Activated B cell treated with CpG ODN at 0.5 μM for 24 hours (primary cell): Measurements from ENCODE around the gene CRYBG3. TPM values are rescaled to one million over a fixed set of nuclear protein-coding genes. Genes with fewer than 3 reads are reported as not detected.

Experiments used
- ATAC-seq: fragments of 200-7000 bp; cut with Tn5 transposase; one replicate; pipeline ENCODE4 v1.10.0; 2021; ENCODE audit warnings: low read depth, mild to moderate bottlenecking, moderate library complexity
- CTCF ChIA-PET: fragments of 350-600 bp; sonication (Branson Sonifier 250); formaldehyde crosslinking; loops from one replicate; lab custom pipeline; 2021; ENCODE audit warnings: antibody characterized with exemption; lab: Charles Lee
- POLR2A ChIA-PET: fragments of 350-600 bp; sonication (Branson Sonifier 250); formaldehyde crosslinking; loops from one replicate; lab custom pipeline; 2021; ENCODE audit warnings: antibody characterized with exemption; lab: Charles Lee
- DNase-seq: peaks from one replicate; pipeline ENCODE4 v3.0.0; 2022
- H3K27ac Mint-ChIP-seq: one replicate; pipeline ENCODE4 v1.8.0; 2020; ENCODE audit warnings: mixed read lengths
- H3K27me3 Mint-ChIP-seq: one replicate; pipeline ENCODE4 v1.8.0; 2021; ENCODE audit warnings: mixed read lengths
- H3K36me3 Mint-ChIP-seq: one replicate; pipeline ENCODE4 v1.8.0; 2021; ENCODE audit warnings: low read depth, mixed read lengths
- H3K4me1 Mint-ChIP-seq: one replicate; pipeline ENCODE4 v1.8.0; 2021; ENCODE audit warnings: mixed read lengths
- H3K4me3 Mint-ChIP-seq: one replicate; pipeline ENCODE4 v1.8.0; 2020; ENCODE audit warnings: mild to moderate bottlenecking, mixed read lengths
- H3K9me3 Mint-ChIP-seq: one replicate; pipeline ENCODE4 v1.8.0; 2020; ENCODE audit warnings: mixed read lengths
- CTCF ChIP-seq: fragments of 200-600 bp; IDR thresholded peaks from one replicate; pipeline ENCODE4 v1.8.0; 2022; ENCODE audit warnings: antibody characterized with exemption, mild to moderate bottlenecking
- intact Hi-C: fragments of 100-400 bp; cut with micrococcal nuclease; formaldehyde crosslinking; loops from one replicate; pipeline ENCODE4 v1.15.1; 2024
- total RNA-seq: library from RNA; stranded (reverse); gene quantifications from 2 replicates; pipeline ENCODE4 v1.2.3, GENCODE V29; 2022

Gene CRYBG3
- total RNA-seq, 1 donor from 2014 or later = 1.5 TPM

- Mint-ChIP-seq H3K9me3 (no peaks in the 10 kb centered on the region), H3K4me3 (no peak overlapping the region), H3K27me3 (peaks cover 3% of the 10 kb centered on the region), H3K4me1 (peaks cover 2% of the 10 kb centered on the region), H3K36me3 (no peaks in the 10 kb centered on the region), H3K27ac (no peak overlapping the region)
- CTCF ChIA-PET = no interaction called here
- intact Hi-C loops = no loop called here
- no peak for TF ChIP-seq CTCF
- ATAC-seq = no peak
- no peak for DNase-seq
- POLR2A ChIA-PET = no interaction called here
Measured at GRCh38 chr3:97992547-97993173, 170.8 kb downstream of the CRYBG3 start.

GRCh38 chr3:97993526-97993925, 171.7 kb downstream of the CRYBG3 start:
- intact Hi-C loops = no loop called here
- CTCF ChIA-PET = no interaction called here
- peaks cover 2% of the 10 kb centered on the region for H3K4me1 Mint-ChIP-seq
- no peak overlapping the region for H3K4me3 Mint-ChIP-seq
- H3K27ac Mint-ChIP-seq = no peak overlapping the region
- H3K27me3 Mint-ChIP-seq = peaks cover 3% of the 10 kb centered on the region
- ATAC-seq (no peak), DNase-seq (no peak)
- no peaks in the 10 kb centered on the region for H3K9me3 Mint-ChIP-seq
- no peak for TF ChIP-seq CTCF
- POLR2A ChIA-PET = no interaction called here
- H3K36me3 Mint-ChIP-seq = no peaks in the 10 kb centered on the region

- ChIA-PET CTCF (no interaction called here), POLR2A (no interaction called here)
- Mint-ChIP-seq H3K4me1 (peaks cover 2% of the 10 kb centered on the region), H3K27ac (no peak overlapping the region), H3K27me3 (peaks cover 3% of the 10 kb centered on the region), H3K9me3 (no peaks in the 10 kb centered on the region), H3K4me3 (no peak overlapping the region), H3K36me3 (no peaks in the 10 kb centered on the region)
- TF ChIP-seq CTCF = no peak
- DNase-seq = no peak
- ATAC-seq = no peak
- intact Hi-C loops = no loop called here
Measured at GRCh38 chr3:97994328-97994945, 172.6 kb downstream of the CRYBG3 start.

Other genes starting within 250 kb of the CRYBG3 start
- 2.5 and 4.2 TPM in 2 replicates for gene ARL6, start 57.3 kb upstream of the CRYBG3 start, total RNA-seq
- 33.7 and 34.8 TPM in 2 replicates for gene RIOX2, start 150.4 kb downstream of the CRYBG3 start, total RNA-seq
- not detected in 2 replicates for gene GABRR3, start 213.3 kb downstream of the CRYBG3 start, total RNA-seq